Ectodermal cell (in vitro differentiated cells): ENCODE results near the gene DYNC1LI2.

ENCODE experiments used
- H3K27ac ChIP-seq: 2 replicates; pipeline ENCODE4 v1.7.0; 2013; ENCODE audit warnings: mild to moderate bottlenecking, low read depth, low read length; ENCODE audit not compliant: insufficient read depth, poor library complexity, severe bottlenecking
- H3K27me3 ChIP-seq: 2 replicates; pipeline ENCODE4 v1.7.0; 2013; ENCODE audit warnings: mild to moderate bottlenecking, low read length; ENCODE audit not compliant: insufficient read depth, control insufficient read depth, poor library complexity, severe bottlenecking
- H3K36me3 ChIP-seq: one replicate; pipeline ENCODE4 v1.7.0; 2013; ENCODE audit warnings: low read length; ENCODE audit not compliant: control insufficient read depth, insufficient read depth
- H3K4me1 ChIP-seq: one replicate; pipeline ENCODE4 v1.7.0; 2013; ENCODE audit warnings: low read length; ENCODE audit not compliant: control insufficient read depth, insufficient read depth
- H3K4me3 ChIP-seq: 2 replicates; pipeline ENCODE4 v1.7.0; 2013; ENCODE audit warnings: low read depth, low read length, control low read depth; ENCODE audit not compliant: insufficient read depth
- H3K9me3 ChIP-seq: 2 replicates; pipeline ENCODE4 v1.7.0; 2013; ENCODE audit warnings: mild to moderate bottlenecking, low read length, moderate library complexity; ENCODE audit not compliant: control insufficient read depth
- WGBS, 2 experiments: methylation state at CpG; one replicate each; pipeline ENCODE4 v1.1.7; 2013; ENCODE audit warnings: missing lambda C conversion rate in 2 of 2; 5-methylcytosine and 5-hydroxymethylcytosine counted together

The DYNC1LI2 gene

GRCh38 chr16:66741169-66741900 is 10.1 kb downstream of the DYNC1LI2 start:
- no peaks in the 10 kb centered on the region for H3K27me3 ChIP-seq
- H3K36me3 ChIP-seq: peaks cover 46% of the 10 kb centered on the region
- H3K4me1 ChIP-seq: peaks cover 7% of the 10 kb centered on the region
- H3K9me3 ChIP-seq: no peaks in the 10 kb centered on the region
- no peak overlapping the region for H3K4me3 ChIP-seq
- 88 to 90% methylated on average over 10 of the region's 10 CpGs for WGBS, 2 experiments
- H3K27ac ChIP-seq: peak overlapping the region; percentile 67

DNA sequence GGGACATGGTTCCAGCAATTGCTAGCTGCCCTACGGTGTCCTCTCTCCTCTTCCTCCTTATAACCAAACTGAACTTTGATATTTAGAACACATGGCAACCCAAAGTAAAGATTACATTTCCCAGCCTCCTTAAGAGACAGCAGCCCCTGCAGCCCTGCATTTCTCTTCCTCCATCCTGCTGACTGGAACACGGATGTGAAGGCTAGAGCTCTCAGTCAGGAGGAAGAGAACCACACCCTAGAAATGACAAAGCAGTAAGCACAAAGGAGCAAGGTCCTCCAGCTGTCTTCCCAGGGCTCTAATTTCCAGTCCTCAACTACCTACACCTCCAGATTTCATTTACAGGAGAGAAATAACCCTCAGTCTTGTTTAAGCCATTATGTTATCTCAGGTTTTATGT is 10.9 kb downstream of the DYNC1LI2 start:
- Histone ChIP-seq H3K36me3 (peaks cover 47% of the 10 kb centered on the region), H3K4me1 (peaks cover 7% of the 10 kb centered on the region), H3K4me3 (no peak overlapping the region), H3K27me3 (no peaks in the 10 kb centered on the region), H3K27ac (peak overlapping the region; percentile 66), H3K9me3 (no peaks in the 10 kb centered on the region)
- WGBS, 2 experiments: 78 to 83% methylated on average over 2 of the region's 2 CpGs

GRCh38 chr16:66740010-66740409 is 11.4 kb downstream of the DYNC1LI2 start:
- peaks cover 7% of the 10 kb centered on the region for H3K4me1 ChIP-seq
- no peaks in the 10 kb centered on the region for H3K9me3 ChIP-seq
- no peak overlapping the region for H3K4me3 ChIP-seq
- no peaks in the 10 kb centered on the region for H3K27me3 ChIP-seq
- peak overlapping the region; percentile 66 for H3K27ac ChIP-seq
- H3K36me3 ChIP-seq: peaks cover 47% of the 10 kb centered on the region
- WGBS, 2 experiments: 35 to 39% methylated on average over 2 of the region's 2 CpGs

- no peaks in the 10 kb centered on the region for H3K27me3 ChIP-seq
- peaks cover 66% of the 10 kb centered on the region for H3K36me3 ChIP-seq
- H3K27ac ChIP-seq: no peak overlapping the region
- WGBS, 2 experiments: 96% methylated on average over 4 of the region's 4 CpGs
- H3K4me1 ChIP-seq: peaks cover 4% of the 10 kb centered on the region
- H3K4me3 ChIP-seq: no peak overlapping the region
- no peaks in the 10 kb centered on the region for H3K9me3 ChIP-seq
These were observed 15.5 kb downstream of the DYNC1LI2 start for GRCh38 chr16:66735891-66736290.

- H3K27ac ChIP-seq: no peak overlapping the region
- 78 to 81% methylated on average over 7 of the region's 7 CpGs for WGBS, 2 experiments
- H3K4me1 ChIP-seq: no peaks in the 10 kb centered on the region
- peaks cover 77% of the 10 kb centered on the region for H3K36me3 ChIP-seq
- no peaks in the 10 kb centered on the region for H3K9me3 ChIP-seq
- no peaks in the 10 kb centered on the region for H3K27me3 ChIP-seq
- H3K4me3 ChIP-seq: no peak overlapping the region
These were observed 20.3 kb downstream of the DYNC1LI2 start for GRCh38 chr16:66731101-66731500.

GRCh38 chr16:66728804-66729203 is 22.6 kb downstream of the DYNC1LI2 start:
- Histone ChIP-seq H3K36me3 (peaks cover 83% of the 10 kb centered on the region), H3K4me3 (no peak overlapping the region), H3K27ac (no peak overlapping the region), H3K4me1 (no peaks in the 10 kb centered on the region), H3K9me3 (no peaks in the 10 kb centered on the region), H3K27me3 (no peaks in the 10 kb centered on the region)
- 90 to 93% methylated on average over 4 of the region's 4 CpGs for WGBS, 2 experiments

- WGBS, 2 experiments: 87 to 90% methylated on average over 3 of the region's 3 CpGs
- Histone ChIP-seq H3K9me3 (no peaks in the 10 kb centered on the region), H3K27ac (no peak overlapping the region), H3K4me1 (no peaks in the 10 kb centered on the region), H3K36me3 (peaks cover 83% of the 10 kb centered on the region), H3K4me3 (no peak overlapping the region), H3K27me3 (no peaks in the 10 kb centered on the region)
These were observed 23.2 kb downstream of the DYNC1LI2 start for GRCh38 chr16:66728117-66728787.

GRCh38 chr16:66720766-66721165 is 30.6 kb downstream of the DYNC1LI2 start:
- Histone ChIP-seq H3K9me3 (no peaks in the 10 kb centered on the region), H3K27ac (no peak overlapping the region), H3K36me3 (peaks cover 32% of the 10 kb centered on the region), H3K4me1 (no peaks in the 10 kb centered on the region), H3K4me3 (no peak overlapping the region), H3K27me3 (no peaks in the 10 kb centered on the region)
- 88 to 94% methylated on average over 2 to 3 of the region's 3 CpGs for WGBS, 2 experiments

GRCh38 chr16:66719246-66719645 is 32.2 kb downstream of the DYNC1LI2 start:
- 84 to 97% methylated on average over 4 of the region's 4 CpGs for WGBS, 2 experiments
- H3K27ac ChIP-seq: no peak overlapping the region
- H3K27me3 ChIP-seq: no peaks in the 10 kb centered on the region
- no peaks in the 10 kb centered on the region for H3K4me1 ChIP-seq
- no peaks in the 10 kb centered on the region for H3K9me3 ChIP-seq
- H3K4me3 ChIP-seq: no peak overlapping the region
- peaks cover 19% of the 10 kb centered on the region for H3K36me3 ChIP-seq

- Histone ChIP-seq H3K27ac (no peak overlapping the region), H3K27me3 (no peaks in the 10 kb centered on the region), H3K9me3 (no peaks in the 10 kb centered on the region), H3K36me3 (peaks cover 4% of the 10 kb centered on the region), H3K4me1 (no peaks in the 10 kb centered on the region), H3K4me3 (no peak overlapping the region)
- WGBS, 2 experiments: 82 to 87% methylated on average over 4 of the region's 4 CpGs
These were observed 33.6 kb downstream of the DYNC1LI2 start for GRCh38 chr16:66717776-66718175.
